B cell (primary cell): Measurements from ENCODE around the gene BRD4. TPM values are rescaled to one million over a fixed set of nuclear protein-coding genes. Genes with fewer than 3 reads are reported as not detected.

Experiments
- ATAC-seq: fragments of 200-7000 bp; cut with Tn5 transposase; one replicate; pipeline ENCODE4 v1.10.0; 2021; ENCODE audit warnings: low read depth, mild to moderate bottlenecking, moderate number of reproducible peaks, moderate library complexity
- CTCF ChIA-PET: fragments of 350-600 bp; sonication (Branson Sonifier 250); formaldehyde crosslinking; loops from one replicate; lab custom pipeline; 2021; ENCODE audit warnings: antibody characterized with exemption, inconsistent platforms; lab: Charles Lee
- POLR2A ChIA-PET: fragments of 350-600 bp; sonication (Branson Sonifier 250); formaldehyde crosslinking; loops from one replicate; lab custom pipeline; 2021; ENCODE audit warnings: antibody characterized with exemption; lab: Charles Lee
- DNase-seq: peaks from one replicate; pipeline ENCODE4 v3.0.0; 2013
- H2AFZ ChIP-seq: 2 replicates; pipeline ENCODE4 v1.6.1; 2012; ENCODE audit warnings: mild to moderate bottlenecking, low read depth, low read length; ENCODE audit not compliant: insufficient read depth, poor library complexity, severe bottlenecking
- H3K27ac ChIP-seq, 2 donors: 1 replicate in 1 of 2; 2 replicates in 1 of 2; pipeline ENCODE4 v1.5.1; 2012 to 2013; ENCODE audit warnings: low read length in 2 of 2, mild to moderate bottlenecking in 2 of 2, moderate library complexity in 1 of 2
- H3K27me3 ChIP-seq, 4 experiments: fragments of 200-600 bp in 1 of 4; sonication (generic) in 1 of 4; replicated peaks in 1 of 4; 1 replicate in 2 of 4; 2 replicates in 2 of 4; pipeline versions ENCODE4 v1.6.1 to v1.7.0; 2013 to 2016; ENCODE audit warnings: low read length in 3 of 4, mild to moderate bottlenecking in 2 of 4, mixed read lengths in 1 of 4, moderate library complexity in 1 of 4; ENCODE audit not compliant: insufficient read depth in 4 of 4, control insufficient read depth in 3 of 4; ENCODE audit errors: control extremely low read depth in 1 of 4
- H3K36me3 ChIP-seq, 2 experiments: replicated peaks in 1 of 2; 1 replicate in 1 of 2; 2 replicates in 1 of 2; pipeline versions ENCODE4 v1.6.1 to v1.7.1; 2013; ENCODE audit warnings: low read length in 1 of 2; ENCODE audit not compliant: insufficient read depth in 2 of 2, control insufficient read depth in 1 of 2; ENCODE audit errors: control extremely low read depth in 1 of 2, extremely low read depth in 1 of 2
- H3K4me1 ChIP-seq, 2 donors: fragments of 200-600 bp in 1 of 2; sonication (generic) in 1 of 2; 1 replicate in 1 of 2; 2 replicates in 1 of 2; pipeline versions ENCODE4 v1.5.1 to v1.6.1; 2013 to 2017; ENCODE audit warnings: low read length in 2 of 2; ENCODE audit not compliant: control insufficient read depth in 2 of 2, insufficient read depth in 2 of 2
- H3K4me2 ChIP-seq: replicated peaks from 2 replicates; pipeline ENCODE3; 2012; ENCODE audit warnings: mild to moderate bottlenecking, low read depth, low read length; ENCODE audit not compliant: poor library complexity, severe bottlenecking
- H3K4me3 ChIP-seq, 5 experiments: fragments of 200-600 bp in 1 of 5; sonication (generic) in 1 of 5; 1 replicate in 3 of 5; 2 replicates in 2 of 5; pipeline versions ENCODE4 v1.5.1 to v1.7.0; 2011 to 2016; ENCODE audit warnings: low read length in 4 of 5, mild to moderate bottlenecking in 4 of 5, low read depth in 2 of 5, control low read depth in 1 of 5, moderate library complexity in 1 of 5; ENCODE audit not compliant: insufficient read depth in 1 of 5; ENCODE audit errors: control extremely low read depth in 1 of 5, extremely low read depth in 1 of 5
- H3K79me2 ChIP-seq: fragments of 200-600 bp; sonication (generic); one replicate; pipeline ENCODE4 v1.6.0; 2016; ENCODE audit warnings: low read length; ENCODE audit not compliant: control insufficient read depth, insufficient read depth
- H3K9ac ChIP-seq: fragments of 200-600 bp; sonication (generic); 2 replicates; pipeline ENCODE4 v1.6.1; 2017; ENCODE audit warnings: mild to moderate bottlenecking, low read length, moderate library complexity
- H3K9me3 ChIP-seq, 3 donors: one replicate each; pipeline versions ENCODE4 v1.6.1 to v1.7.1; 2013; ENCODE audit warnings: low read length in 2 of 3; ENCODE audit not compliant: control insufficient read depth in 2 of 3, insufficient read depth in 1 of 3; ENCODE audit errors: control extremely low read depth in 1 of 3
- H4K20me1 ChIP-seq: 2 replicates; pipeline ENCODE4 v1.6.0; 2012; ENCODE audit warnings: mild to moderate bottlenecking, low read length; ENCODE audit not compliant: insufficient read depth, control insufficient read depth, poor library complexity, severe bottlenecking
- H3K27ac Mint-ChIP-seq: one replicate; pipeline ENCODE4 v1.8.0; 2021; ENCODE audit warnings: mixed read lengths
- H3K27me3 Mint-ChIP-seq: one replicate; pipeline ENCODE4 v1.8.0; 2021; ENCODE audit warnings: mixed read lengths
- H3K4me1 Mint-ChIP-seq: one replicate; pipeline ENCODE4 v1.8.0; 2021; ENCODE audit warnings: mixed read lengths
- H3K4me3 Mint-ChIP-seq: one replicate; pipeline ENCODE4 v1.8.0; 2021; ENCODE audit warnings: mixed read lengths
- H3K9me3 Mint-ChIP-seq: one replicate; pipeline ENCODE4 v1.8.0; 2022; ENCODE audit warnings: mixed read lengths; ENCODE audit not compliant: insufficient read depth
- CTCF ChIP-seq: fragments of 200-600 bp; IDR thresholded peaks from one replicate; pipeline ENCODE4 v1.8.0; 2022; ENCODE audit warnings: antibody characterized with exemption, mild to moderate bottlenecking
- EZH2 ChIP-seq: IDR thresholded peaks from 2 replicates; pipeline ENCODE4 v1.6.1; 2012; ENCODE audit warnings: borderline replicate concordance, low read depth, mild to moderate bottlenecking, moderate library complexity, low read length; ENCODE audit not compliant: insufficient read depth, poor library complexity, severe bottlenecking
- WGBS: methylation state at CpG from one replicate; pipeline ENCODE4 v1.1.5; 2013; ENCODE audit warnings: missing lambda C conversion rate; ENCODE audit not compliant: insufficient coverage; 5-methylcytosine and 5-hydroxymethylcytosine counted together
- intact Hi-C: fragments of 100-400 bp; cut with micrococcal nuclease; formaldehyde crosslinking; loops from one replicate; pipeline ENCODE4 v1.10.0; 2022
- polyA plus RNA-seq: library from polyadenylated mRNA; depleted of rRNA; stranded (reverse); fragments of >200 nt; gene quantifications from 2 replicates; pipeline ENCODE4 v1.2.3, GENCODE V29; 2012
- total RNA-seq, 2 donors: library from RNA; stranded (reverse); fragments of 120-200 nt in 1 of 2; gene quantifications; 1 replicate in 1 of 2; 2 replicates in 1 of 2; pipeline versions ENCODE4 v1.2.3 to v1.2.4, GENCODE V29; 2013 to 2022

The BRD4 gene
- total and polyA plus RNA-seq, 2 donors (not counting 1 experiment from before 2014, with no cell fraction given), result 30.7 to 209 TPM

GRCh38 chr19:15290166-15290565 lies 42.2 kb downstream of the BRD4 start:
- Mint-ChIP-seq H3K27ac (peak overlapping the region; percentile 59), H3K27me3 (no peaks in the 10 kb centered on the region), H3K9me3 (no peaks in the 10 kb centered on the region), H3K4me3 (peak overlapping the region; percentile 62), H3K4me1 (peaks cover 95% of the 10 kb centered on the region)
- peaks cover 92% of the 10 kb centered on the region for H4K20me1 ChIP-seq
- 83% methylated on average over 1 of the region's 7 CpGs for WGBS
- peaks cover 95 to 98% of the 10 kb centered on the region in 2 donors for H3K4me1 ChIP-seq
- H3K4me2 ChIP-seq, result peak overlapping the region; percentile 44
- POLR2A ChIA-PET, result interaction anchor here (0.7 to 3.1 kb wide), 2 partner anchors 10 to 44 kb away, joined by 3 to 22 read pairs; no protein-coding TSS in a partner anchor
- CTCF ChIA-PET, result no interaction called here
- H3K27ac ChIP-seq, result peak overlapping the region in 1 of 2 donors; percentile 66
- no peak overlapping the region for H3K9ac ChIP-seq
- H2AFZ ChIP-seq, result no peak overlapping the region
- DNase-seq, result no peak
- H3K36me3 ChIP-seq, result peaks cover 0 to 9% of the 10 kb centered on the region in 2 experiments
- intact Hi-C loops, result no loop called here
- ATAC-seq, result no peak
- no peak for TF ChIP-seq EZH2
- no peak for TF ChIP-seq CTCF
- no peak overlapping the region for H3K4me3 ChIP-seq
- no peaks in the 10 kb centered on the region for H3K9me3 ChIP-seq
- H3K27me3 ChIP-seq, result no peaks in the 10 kb centered on the region
- H3K79me2 ChIP-seq, result peaks cover 98% of the 10 kb centered on the region

- H3K27me3 Mint-ChIP-seq, result no peaks in the 10 kb centered on the region
- H3K4me1 ChIP-seq, result peaks cover 95 to 98% of the 10 kb centered on the region in 2 donors
- 12% methylated on average over 2 of the region's 3 CpGs for WGBS
- peak overlapping the region; percentile 44 for H3K4me2 ChIP-seq
- TF ChIP-seq CTCF (no peak), EZH2 (no peak)
- peaks cover 98% of the 10 kb centered on the region for H3K79me2 ChIP-seq
- intact Hi-C loops, result loop anchor here (2.0 kb wide), 1 partner anchor 13 kb away; no protein-coding TSS in a partner anchor
- H3K9me3 Mint-ChIP-seq, result no peaks in the 10 kb centered on the region
- peak overlapping the region in 1 of 2 donors; percentile 66 for H3K27ac ChIP-seq
- ChIA-PET POLR2A (interaction anchor here (0.7 to 3.1 kb wide), 4 partner anchors 10 to 89 kb away, joined by 3 to 22 read pairs (median 8); partner anchors contain the start of gene AKAP8), CTCF (interaction anchor here (1.5 to 1.6 kb wide), 2 partner anchors 25 to 29 kb away, joined by 5 to 9 read pairs; no protein-coding TSS in a partner anchor)
- H3K9ac ChIP-seq, result no peak overlapping the region
- H3K4me3 Mint-ChIP-seq, result peak overlapping the region; percentile 62
- H2AFZ ChIP-seq, result no peak overlapping the region
- no peaks in the 10 kb centered on the region for H3K9me3 ChIP-seq
- DNase-seq, result no peak
- H3K36me3 ChIP-seq, result peaks cover 0 to 6% of the 10 kb centered on the region in 2 experiments
- ATAC-seq, result no peak
- H3K4me1 Mint-ChIP-seq, result peaks cover 95% of the 10 kb centered on the region
- H3K4me3 ChIP-seq, result no peak overlapping the region
- no peaks in the 10 kb centered on the region for H3K27me3 ChIP-seq
- peaks cover 92% of the 10 kb centered on the region for H4K20me1 ChIP-seq
- peak overlapping the region; percentile 59 for H3K27ac Mint-ChIP-seq
Measured at GRCh38 chr19:15289673-15290072, 42.7 kb downstream of the BRD4 start.
